OCI-LY7 (cell line): ENCODE results near the gene DPP10. TPM values are rescaled to one million over a fixed set of nuclear protein-coding genes. Genes with fewer than 3 reads are reported as not detected.

Experiments used
- BruUV-seq: library from RNA; stranded (reverse); fragments of 400-500 nt; replicated peaks from 2 replicates; lab custom pipeline; 2021; lab: Mats Ljungman, UMichigan
- CTCF ChIA-PET: fragments of 300-600 bp; sonication (Branson Sonifier 250); formaldehyde crosslinking; loops from one replicate; lab custom pipeline; 2022; ENCODE audit warnings: antibody characterized with exemption; ENCODE audit not compliant: unreplicated experiment; lab: Charles Lee
- POLR2A ChIA-PET: fragments of 300-600 bp; sonication (Branson Sonifier 250); formaldehyde crosslinking; loops from one replicate; lab custom pipeline; 2022; ENCODE audit warnings: antibody characterized with exemption; lab: Charles Lee
- DNase-seq: peaks from one replicate; pipeline ENCODE4 v3.0.0-alpha.2; 2015; ENCODE audit warnings: low spot score
- H2AFZ ChIP-seq: fragments of 200-600 bp; sonication (generic), shearing (Covaris generic); 2 replicates; pipeline ENCODE4 v1.6.1; 2014; ENCODE audit warnings: mild to moderate bottlenecking, antibody characterized with exemption, low read length, moderate library complexity
- H3K27ac ChIP-seq: fragments of 200-600 bp; sonication (generic); 2 replicates; pipeline ENCODE4 v1.5.1; 2014; ENCODE audit warnings: mixed run types, low read depth, mild to moderate bottlenecking, moderate library complexity, low read length, inconsistent platforms; ENCODE audit not compliant: poor library complexity, severe bottlenecking
- H3K36me3 ChIP-seq: fragments of 200-600 bp; sonication (generic); 2 replicates; pipeline ENCODE4 v1.6.1; 2014; ENCODE audit warnings: mild to moderate bottlenecking, antibody characterized with exemption, low read length, moderate library complexity, mixed read lengths; ENCODE audit not compliant: insufficient read depth
- H3K4me1 ChIP-seq: fragments of 200-600 bp; sonication (generic); 2 replicates; pipeline ENCODE4 v1.5.1; 2014; ENCODE audit warnings: mild to moderate bottlenecking, low read length; ENCODE audit not compliant: insufficient read depth, poor library complexity, severe bottlenecking
- H3K4me2 ChIP-seq: fragments of 200-600 bp; sonication (generic); 2 replicates; pipeline ENCODE4 v1.6.1; 2014; ENCODE audit warnings: mild to moderate bottlenecking, low read length
- H3K4me3 ChIP-seq: fragments of 200-600 bp; sonication (generic); 2 replicates; pipeline ENCODE4 v1.5.1; 2014; ENCODE audit warnings: mild to moderate bottlenecking, low read depth, low read length; ENCODE audit not compliant: poor library complexity, severe bottlenecking
- H3K79me2 ChIP-seq: fragments of 200-600 bp; sonication (generic); 2 replicates; pipeline ENCODE4 v1.6.1; 2016; ENCODE audit warnings: low read depth, mild to moderate bottlenecking, low read length, moderate library complexity, mixed read lengths; ENCODE audit not compliant: insufficient read depth
- H3K9me2 ChIP-seq: fragments of 200-600 bp; sonication (generic); 2 replicates; pipeline ENCODE4 v1.6.1; 2016; ENCODE audit warnings: mild to moderate bottlenecking, low read length, mixed read lengths; ENCODE audit not compliant: insufficient read depth
- H3K9me3 ChIP-seq: fragments of 200-600 bp; sonication (generic); 2 replicates; pipeline ENCODE4 v1.6.1; 2014; ENCODE audit warnings: mild to moderate bottlenecking, mixed run types, low read length, mixed read lengths
- H4K20me1 ChIP-seq: fragments of 200-600 bp; sonication (generic); 2 replicates; pipeline ENCODE4 v1.6.1; 2014; ENCODE audit warnings: mild to moderate bottlenecking, antibody characterized with exemption, low read length, moderate library complexity, mixed read lengths; ENCODE audit not compliant: insufficient read depth
- CTCF ChIP-seq: fragments of 200-600 bp; sonication (generic); conservative IDR thresholded peaks from 2 replicates; pipeline ENCODE4 v1.5.1; 2014; ENCODE audit warnings: mild to moderate bottlenecking, antibody characterized with exemption, low read length, moderate library complexity, mixed read lengths
- EZH2phosphoT487 ChIP-seq: fragments of 200-600 bp; sonication (generic); IDR thresholded peaks from 2 replicates; pipeline ENCODE4 v1.6.1; 2018; ENCODE audit warnings: low read depth, borderline replicate concordance, mild to moderate bottlenecking, mixed run types, antibody characterized with exemption, low read length, moderate library complexity, mixed read lengths
- intact Hi-C: fragments of 100-400 bp; cut with micrococcal nuclease; formaldehyde crosslinking; loops from one replicate; pipeline ENCODE4 v1.10.0; 2022; ENCODE audit not compliant: unreplicated experiment
- total RNA-seq, 2 experiments: library from RNA; depleted of rRNA in 1 of 2; stranded (reverse); fragments of >200 nt in 1 of 2; shearing (Covaris generic) in 1 of 2; gene quantifications; 2 replicates each; pipeline ENCODE4 v1.2.3, GENCODE V29; 2014 to 2022

DPP10 gene
- total RNA-seq, 2 experiments from 2014 or later, result not detected

- BruUV-seq, result no TSS peak
- no peak overlapping the region for H2AFZ ChIP-seq
- H3K36me3 ChIP-seq, result no peaks in the 10 kb centered on the region
- no peak overlapping the region for H3K4me3 ChIP-seq
- CTCF ChIA-PET, result no interaction called here
- H4K20me1 ChIP-seq, result no peaks in the 10 kb centered on the region
- H3K9me3 ChIP-seq, result no peaks in the 10 kb centered on the region
- no peaks in the 10 kb centered on the region for H3K79me2 ChIP-seq
- POLR2A ChIA-PET, result no interaction called here
- intact Hi-C loops, result no loop called here
- no peak for TF ChIP-seq EZH2phosphoT487
- TF ChIP-seq CTCF, result no peak
- no peak overlapping the region for H3K27ac ChIP-seq
- H3K4me1 ChIP-seq, result no peaks in the 10 kb centered on the region
- DNase-seq, result no peak
- no peaks in the 10 kb centered on the region; the same call in 1 of the 2 replicates for H3K9me2 ChIP-seq
- H3K4me2 ChIP-seq, result no peak overlapping the region
Observed at GRCh38 chr2:115161771-115162493, 719.5 kb downstream of the DPP10 start.

- no peaks in the 10 kb centered on the region for H3K79me2 ChIP-seq
- H4K20me1 ChIP-seq, result no peaks in the 10 kb centered on the region
- H3K4me3 ChIP-seq, result no peak overlapping the region
- no peak for TF ChIP-seq CTCF
- no peak for TF ChIP-seq EZH2phosphoT487
- H2AFZ ChIP-seq, result no peak overlapping the region
- no TSS peak for BruUV-seq
- no peaks in the 10 kb centered on the region for H3K4me1 ChIP-seq
- H3K27ac ChIP-seq, result no peak overlapping the region
- H3K36me3 ChIP-seq, result no peaks in the 10 kb centered on the region
- H3K9me3 ChIP-seq, result no peaks in the 10 kb centered on the region
- H3K9me2 ChIP-seq, result no peaks in the 10 kb centered on the region; the same call in 1 of the 2 replicates
- no peak overlapping the region for H3K4me2 ChIP-seq
- intact Hi-C loops, result no loop called here
- DNase-seq, result no peak
- CTCF ChIA-PET, result no interaction called here
- POLR2A ChIA-PET, result no interaction called here
Observed at GRCh38 chr2:115162494-115163293, 720.3 kb downstream of the DPP10 start.
